HepG2 (cell line): ENCODE measurements around the gene CHST4. TPM values are rescaled to one million over a fixed set of nuclear protein-coding genes. Genes with fewer than 3 reads are reported as not detected.

Experiments used
- ATM ChIP-seq: fragments of 450-650 bp; IDR thresholded peaks from 2 replicates; pipeline ENCODE4 v1.7.1; 2017; ENCODE audit warnings: mild to moderate bottlenecking, borderline replicate concordance
- ELF3 ChIP-seq: IDR thresholded peaks from 2 replicates; pipeline ENCODE4 v1.6.1; 2016; ENCODE audit warnings: missing genetic modification reagents, missing compliant biosample characterization
- HDAC2 ChIP-seq: sonication (generic); formaldehyde crosslinking; IDR thresholded peaks from 2 replicates; pipeline ENCODE4 v1.4.0; 2020; ENCODE audit warnings: missing genetic modification reagents
- HHEX ChIP-seq: IDR thresholded peaks from 2 replicates; pipeline ENCODE4 v1.6.1; 2016; ENCODE audit warnings: control low read depth
- JUNB ChIP-seq: sonication (generic); formaldehyde crosslinking; IDR thresholded peaks from 2 replicates; pipeline ENCODE4 v1.8.0; 2022; ENCODE audit warnings: missing genetic modification reagents, mild to moderate bottlenecking, borderline replicate concordance
- MTA3 ChIP-seq: sonication (generic); formaldehyde crosslinking; IDR thresholded peaks from 2 replicates; pipeline ENCODE4 v1.4.0; 2020; ENCODE audit warnings: missing genetic modification reagents
- NFE2L2 ChIP-seq: fragments of 150-350 bp; IDR thresholded peaks from 2 replicates; pipeline ENCODE4 v1.6.1; 2014; ENCODE audit warnings: low read length
- PHF8 ChIP-seq: sonication (generic); formaldehyde crosslinking; IDR thresholded peaks from 2 replicates; pipeline ENCODE4 v1.5.0; 2020; ENCODE audit warnings: missing genetic modification reagents
- SMAD9 ChIP-seq: sonication (generic); formaldehyde crosslinking; IDR thresholded peaks from 2 replicates; pipeline ENCODE4 v1.5.1; 2020; ENCODE audit warnings: mild to moderate bottlenecking, missing genetic modification reagents
- SP1 ChIP-seq, 2 experiments: fragments of 450-650 bp in 1 of 2; sonication (generic) in 1 of 2; formaldehyde crosslinking in 1 of 2; IDR thresholded peaks; 2 replicates each; pipeline versions ENCODE4 v1.4.0 to v1.6.1; 2016 to 2020; ENCODE audit warnings: missing genetic modification reagents in 1 of 2
- SP4 ChIP-seq: sonication (generic); formaldehyde crosslinking; IDR thresholded peaks from 2 replicates; pipeline ENCODE4 v1.8.1; 2023; ENCODE audit warnings: mild to moderate bottlenecking, missing genetic modification reagents
- SP5 ChIP-seq: IDR thresholded peaks from 2 replicates; pipeline ENCODE4 v1.6.1; 2016; ENCODE audit warnings: low read depth, borderline replicate concordance
- ZBTB3 ChIP-seq: sonication (generic); formaldehyde crosslinking; IDR thresholded peaks from 2 replicates; pipeline ENCODE4 v1.4.0; 2020; ENCODE audit warnings: low read depth, mild to moderate bottlenecking, moderate library complexity, missing genetic modification reagents, borderline replicate concordance
- ZC3H4 ChIP-seq: sonication (generic); formaldehyde crosslinking; IDR thresholded peaks from 2 replicates; pipeline ENCODE4 v1.4.0; 2020; ENCODE audit warnings: missing genetic modification reagents, borderline replicate concordance
- ZNF235 ChIP-seq: sonication (generic); formaldehyde crosslinking; IDR thresholded peaks from 2 replicates; pipeline ENCODE4 v1.8.1; 2023; ENCODE audit warnings: mild to moderate bottlenecking, missing genetic modification reagents, borderline replicate concordance
- ZNF674 ChIP-seq: sonication (generic); formaldehyde crosslinking; IDR thresholded peaks from 2 replicates; pipeline ENCODE4 v1.5.0; 2020; ENCODE audit warnings: low read depth, mild to moderate bottlenecking, missing genetic modification reagents
- polyA plus RNA-seq, 8 experiments: library from polyadenylated mRNA; depleted of rRNA in 3 of 8; stranded (reverse) in 7 of 8; unstranded in 1 of 8; fragments of >200 nt; fragmentation: Illumina TruSeq in 4 of 8; extraction: Trizol in 4 of 8; gene quantifications; 2 replicates each; pipeline versions ENCODE4 v1.2.1 to v1.2.3, GENCODE V29; 2011 to 2016; ENCODE audit warnings: low read depth in 4 of 8, missing spikeins in 1 of 8, mixed read lengths in 1 of 8; ENCODE audit not compliant: insufficient read depth in 1 of 8
- total RNA-seq, 5 experiments: library from RNA; depleted of rRNA; stranded (reverse); fragments of >200 nt; fragmentation: Illumina TruSeq; extraction: Trizol; gene quantifications; 2 replicates each; pipeline ENCODE4 v1.2.3, GENCODE V29; 2016; ENCODE audit warnings: low read depth in 1 of 5
- TF ChIP-seq, protein P1 (sequence below): sonication (generic); formaldehyde crosslinking; IDR thresholded peaks from 2 replicates; pipeline ENCODE4 v1.5.1; 2020; ENCODE audit warnings: missing genetic modification reagents, mild to moderate bottlenecking, borderline replicate concordance
- TF ChIP-seq, protein P2 (sequence below): sonication (generic); formaldehyde crosslinking; IDR thresholded peaks from 2 replicates; pipeline ENCODE4 v1.4.0; 2020; ENCODE audit warnings: missing genetic modification reagents
- TF ChIP-seq, protein P3 (sequence below): sonication (generic); formaldehyde crosslinking; IDR thresholded peaks from 2 replicates; pipeline ENCODE4 v1.4.0; 2020; ENCODE audit warnings: mild to moderate bottlenecking, missing genetic modification reagents, borderline replicate concordance
- TF ChIP-seq, protein P4 (sequence below): sonication (generic); formaldehyde crosslinking; conservative IDR thresholded peaks from 2 replicates; pipeline ENCODE4 v1.4.0; 2020; ENCODE audit warnings: missing genetic modification reagents
- TF ChIP-seq, protein P5 (sequence below): sonication (generic); formaldehyde crosslinking; IDR thresholded peaks from 2 replicates; pipeline ENCODE4 v1.5.0; 2020; ENCODE audit warnings: missing genetic modification reagents
- TF ChIP-seq, protein P6 (sequence below): sonication (generic); formaldehyde crosslinking; IDR thresholded peaks from 2 replicates; pipeline ENCODE4 v1.8.0; 2022; ENCODE audit warnings: missing genetic modification reagents, low read depth, mild to moderate bottlenecking, borderline replicate concordance

CHST4 gene
- total and polyA plus RNA-seq, 2 of the 13 experiments (the other 11 are each of a cell fraction or from before 2014, with no cell fraction given), result not detected

DNA sequence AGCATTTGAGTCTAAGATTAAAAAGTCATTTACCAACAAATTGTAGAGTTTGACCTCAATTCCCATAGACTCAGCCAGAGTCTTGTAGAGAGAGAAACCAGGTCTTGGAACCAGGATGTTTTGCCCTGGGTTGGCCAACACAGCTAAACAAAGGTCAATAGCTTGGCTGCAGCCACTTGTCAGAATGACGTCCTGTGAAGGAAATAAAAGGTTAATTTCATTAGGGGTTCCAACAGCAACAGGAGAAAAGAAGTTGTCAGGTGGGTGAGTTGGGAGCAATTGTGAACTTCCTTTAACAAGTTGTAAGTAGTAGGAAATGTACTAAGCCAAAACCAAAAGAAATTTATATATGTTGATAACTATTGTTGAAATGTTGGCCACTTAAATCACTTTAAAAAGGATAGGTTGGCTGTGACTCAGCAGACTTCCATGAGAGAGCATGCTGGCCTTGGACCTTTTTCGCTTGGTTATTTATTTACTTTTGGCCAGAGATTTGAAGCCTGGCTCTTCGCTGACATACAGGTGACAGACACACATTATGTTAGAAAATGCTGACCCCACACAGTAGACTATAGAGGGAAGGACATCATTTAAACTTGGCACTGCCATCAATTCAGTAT is 46.4 kb downstream of the CHST4 start (continued):
- TF ChIP-seq HDAC2 (peak; percentile 72), NFE2L2 (peak; percentile 98), ZBTB3 (no peak), SP4 (no peak), SMAD9 (no peak), ATM (no peak), ZNF235 (CRISPR knock-in tag) (no peak), ZC3H4 (CRISPR knock-in tag) (no peak), ZNF674 (CRISPR knock-in tag) (no peak), SP5 (0 out of 2 replicates have a peak, but pooled peaks have one; percentile 6), ELF3 (CRISPR knock-in tag) (peak; percentile 92), PHF8 (CRISPR knock-in tag) (peak; percentile 44; the same call in 1 of the 2 replicates), SP1 (IDR thresholded peaks at IDR 0.05) (no peak), SP1 (CRISPR knock-in tag; IDR thresholded peaks at IDR 0.05) (no peak), JUNB (no peak), MTA3 (CRISPR knock-in tag) (no peak), HHEX (0 out of 2 replicates have a peak, but pooled peaks have one; percentile 12)
- TF ChIP-seq, protein P1, sequence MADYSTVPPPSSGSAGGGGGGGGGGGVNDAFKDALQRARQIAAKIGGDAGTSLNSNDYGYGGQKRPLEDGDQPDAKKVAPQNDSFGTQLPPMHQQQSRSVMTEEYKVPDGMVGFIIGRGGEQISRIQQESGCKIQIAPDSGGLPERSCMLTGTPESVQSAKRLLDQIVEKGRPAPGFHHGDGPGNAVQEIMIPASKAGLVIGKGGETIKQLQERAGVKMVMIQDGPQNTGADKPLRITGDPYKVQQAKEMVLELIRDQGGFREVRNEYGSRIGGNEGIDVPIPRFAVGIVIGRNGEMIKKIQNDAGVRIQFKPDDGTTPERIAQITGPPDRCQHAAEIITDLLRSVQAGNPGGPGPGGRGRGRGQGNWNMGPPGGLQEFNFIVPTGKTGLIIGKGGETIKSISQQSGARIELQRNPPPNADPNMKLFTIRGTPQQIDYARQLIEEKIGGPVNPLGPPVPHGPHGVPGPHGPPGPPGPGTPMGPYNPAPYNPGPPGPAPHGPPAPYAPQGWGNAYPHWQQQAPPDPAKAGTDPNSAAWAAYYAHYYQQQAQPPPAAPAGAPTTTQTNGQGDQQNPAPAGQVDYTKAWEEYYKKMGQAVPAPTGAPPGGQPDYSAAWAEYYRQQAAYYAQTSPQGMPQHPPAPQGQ (CRISPR knock-in tag), result no peak
- TF ChIP-seq, protein P2, sequence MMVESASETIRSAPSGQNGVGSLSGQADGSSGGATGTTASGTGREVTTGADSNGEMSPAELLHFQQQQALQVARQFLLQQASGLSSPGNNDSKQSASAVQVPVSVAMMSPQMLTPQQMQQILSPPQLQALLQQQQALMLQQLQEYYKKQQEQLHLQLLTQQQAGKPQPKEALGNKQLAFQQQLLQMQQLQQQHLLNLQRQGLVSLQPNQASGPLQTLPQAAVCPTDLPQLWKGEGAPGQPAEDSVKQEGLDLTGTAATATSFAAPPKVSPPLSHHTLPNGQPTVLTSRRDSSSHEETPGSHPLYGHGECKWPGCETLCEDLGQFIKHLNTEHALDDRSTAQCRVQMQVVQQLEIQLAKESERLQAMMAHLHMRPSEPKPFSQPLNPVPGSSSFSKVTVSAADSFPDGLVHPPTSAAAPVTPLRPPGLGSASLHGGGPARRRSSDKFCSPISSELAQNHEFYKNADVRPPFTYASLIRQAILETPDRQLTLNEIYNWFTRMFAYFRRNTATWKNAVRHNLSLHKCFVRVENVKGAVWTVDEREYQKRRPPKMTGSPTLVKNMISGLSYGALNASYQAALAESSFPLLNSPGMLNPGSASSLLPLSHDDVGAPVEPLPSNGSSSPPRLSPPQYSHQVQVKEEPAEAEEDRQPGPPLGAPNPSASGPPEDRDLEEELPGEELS (CRISPR knock-in tag), result peak; percentile 95
- TF ChIP-seq, protein P3, sequence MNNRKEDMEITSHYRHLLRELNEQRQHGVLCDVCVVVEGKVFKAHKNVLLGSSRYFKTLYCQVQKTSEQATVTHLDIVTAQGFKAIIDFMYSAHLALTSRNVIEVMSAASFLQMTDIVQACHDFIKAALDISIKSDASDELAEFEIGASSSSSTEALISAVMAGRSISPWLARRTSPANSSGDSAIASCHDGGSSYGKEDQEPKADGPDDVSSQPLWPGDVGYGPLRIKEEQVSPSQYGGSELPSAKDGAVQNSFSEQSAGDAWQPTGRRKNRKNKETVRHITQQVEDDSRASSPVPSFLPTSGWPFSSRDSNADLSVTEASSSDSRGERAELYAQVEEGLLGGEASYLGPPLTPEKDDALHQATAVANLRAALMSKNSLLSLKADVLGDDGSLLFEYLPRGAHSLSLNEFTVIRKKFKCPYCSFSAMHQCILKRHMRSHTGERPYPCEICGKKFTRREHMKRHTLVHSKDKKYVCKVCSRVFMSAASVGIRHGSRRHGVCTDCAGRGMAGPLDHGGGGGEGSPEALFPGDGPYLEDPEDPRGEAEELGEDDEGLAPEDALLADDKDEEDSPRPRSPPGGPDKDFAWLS (CRISPR knock-in tag), result no peak
- TF ChIP-seq, protein P4, sequence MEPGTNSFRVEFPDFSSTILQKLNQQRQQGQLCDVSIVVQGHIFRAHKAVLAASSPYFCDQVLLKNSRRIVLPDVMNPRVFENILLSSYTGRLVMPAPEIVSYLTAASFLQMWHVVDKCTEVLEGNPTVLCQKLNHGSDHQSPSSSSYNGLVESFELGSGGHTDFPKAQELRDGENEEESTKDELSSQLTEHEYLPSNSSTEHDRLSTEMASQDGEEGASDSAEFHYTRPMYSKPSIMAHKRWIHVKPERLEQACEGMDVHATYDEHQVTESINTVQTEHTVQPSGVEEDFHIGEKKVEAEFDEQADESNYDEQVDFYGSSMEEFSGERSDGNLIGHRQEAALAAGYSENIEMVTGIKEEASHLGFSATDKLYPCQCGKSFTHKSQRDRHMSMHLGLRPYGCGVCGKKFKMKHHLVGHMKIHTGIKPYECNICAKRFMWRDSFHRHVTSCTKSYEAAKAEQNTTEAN (CRISPR knock-in tag), result peak; percentile 69; the same call in 1 of the 2 replicates
- TF ChIP-seq, protein P5, sequence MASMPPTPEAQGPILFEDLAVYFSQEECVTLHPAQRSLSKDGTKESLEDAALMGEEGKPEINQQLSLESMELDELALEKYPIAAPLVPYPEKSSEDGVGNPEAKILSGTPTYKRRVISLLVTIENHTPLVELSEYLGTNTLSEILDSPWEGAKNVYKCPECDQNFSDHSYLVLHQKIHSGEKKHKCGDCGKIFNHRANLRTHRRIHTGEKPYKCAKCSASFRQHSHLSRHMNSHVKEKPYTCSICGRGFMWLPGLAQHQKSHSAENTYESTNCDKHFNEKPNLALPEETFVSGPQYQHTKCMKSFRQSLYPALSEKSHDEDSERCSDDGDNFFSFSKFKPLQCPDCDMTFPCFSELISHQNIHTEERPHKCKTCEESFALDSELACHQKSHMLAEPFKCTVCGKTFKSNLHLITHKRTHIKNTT (CRISPR knock-in tag), result no peak
- TF ChIP-seq, protein P6, sequence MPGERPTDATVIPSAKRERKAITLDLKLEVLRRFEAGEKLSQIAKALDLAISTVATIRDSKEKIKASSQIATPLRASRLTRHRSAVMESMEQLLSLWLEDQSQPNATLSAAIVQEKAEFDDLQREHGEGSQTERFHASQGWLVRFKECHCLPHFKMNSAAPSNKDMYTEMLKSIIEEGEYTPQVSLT (CRISPR knock-in tag), result no peak
